ENCODE data around the gene ZNRD2.

ZNRD2 gene

DNA sequence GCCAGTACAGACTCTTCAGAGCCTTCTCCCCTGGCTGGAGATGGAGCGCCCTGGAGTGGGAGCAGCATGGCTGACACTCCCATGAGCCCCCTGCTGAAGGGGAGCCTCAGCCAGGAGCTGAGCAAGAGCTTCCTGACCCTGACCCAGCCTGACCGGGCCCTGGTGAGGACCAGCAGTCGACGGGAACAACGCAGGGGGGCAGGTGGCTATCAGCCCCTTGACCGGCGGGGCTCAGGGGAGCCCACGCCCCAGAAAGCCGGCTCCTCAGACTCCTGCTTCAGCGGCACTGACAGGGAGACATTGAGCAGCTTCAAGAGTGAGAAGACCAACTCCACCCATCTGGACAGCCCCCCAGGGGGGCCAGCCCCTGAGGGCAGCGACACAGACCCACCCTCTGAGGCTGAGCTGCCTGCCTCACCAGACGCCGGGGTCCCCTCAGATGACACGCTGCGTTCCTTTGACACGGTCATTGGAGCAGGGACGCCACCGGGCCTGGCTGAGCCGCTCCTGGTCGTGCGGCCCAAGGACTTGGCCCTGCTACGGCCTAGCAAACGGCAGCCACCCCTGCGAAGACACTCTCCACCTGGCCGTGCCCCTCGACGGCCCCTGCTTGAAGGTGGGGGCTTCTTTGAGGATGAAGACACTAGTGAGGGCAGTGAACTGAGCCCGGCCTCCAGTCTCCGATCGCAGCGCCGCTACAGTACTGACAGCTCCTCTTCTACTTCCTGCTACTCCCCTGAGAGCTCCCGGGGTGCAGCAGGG is 47.9 kb downstream of the ZNRD2 start:
- DNase-seq (ENCODE audit: low spot score), result no peak
- Histone ChIP-seq H3K36me3 (ENCODE audit: low read depth) (peaks cover 48% of the 10 kb centered on the region), H3K27ac (ENCODE audit: poor library complexity, severe bottlenecking) (no peak overlapping the region), H3K4me3 (ENCODE audit: severe bottlenecking) (no peak overlapping the region), H3K27me3 (ENCODE audit: insufficient read depth, poor library complexity, severe bottlenecking) (no peaks in the 10 kb centered on the region), H3K4me1 (ENCODE audit: insufficient read depth, poor library complexity, severe bottlenecking) (no peaks in the 10 kb centered on the region), H3K9me3 (ENCODE audit: severe bottlenecking) (no peaks in the 10 kb centered on the region)
- ATAC-seq (ENCODE audit: low read depth), result no peak
- TF ChIP-seq, protein P1, sequence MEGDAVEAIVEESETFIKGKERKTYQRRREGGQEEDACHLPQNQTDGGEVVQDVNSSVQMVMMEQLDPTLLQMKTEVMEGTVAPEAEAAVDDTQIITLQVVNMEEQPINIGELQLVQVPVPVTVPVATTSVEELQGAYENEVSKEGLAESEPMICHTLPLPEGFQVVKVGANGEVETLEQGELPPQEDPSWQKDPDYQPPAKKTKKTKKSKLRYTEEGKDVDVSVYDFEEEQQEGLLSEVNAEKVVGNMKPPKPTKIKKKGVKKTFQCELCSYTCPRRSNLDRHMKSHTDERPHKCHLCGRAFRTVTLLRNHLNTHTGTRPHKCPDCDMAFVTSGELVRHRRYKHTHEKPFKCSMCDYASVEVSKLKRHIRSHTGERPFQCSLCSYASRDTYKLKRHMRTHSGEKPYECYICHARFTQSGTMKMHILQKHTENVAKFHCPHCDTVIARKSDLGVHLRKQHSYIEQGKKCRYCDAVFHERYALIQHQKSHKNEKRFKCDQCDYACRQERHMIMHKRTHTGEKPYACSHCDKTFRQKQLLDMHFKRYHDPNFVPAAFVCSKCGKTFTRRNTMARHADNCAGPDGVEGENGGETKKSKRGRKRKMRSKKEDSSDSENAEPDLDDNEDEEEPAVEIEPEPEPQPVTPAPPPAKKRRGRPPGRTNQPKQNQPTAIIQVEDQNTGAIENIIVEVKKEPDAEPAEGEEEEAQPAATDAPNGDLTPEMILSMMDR (IDR thresholded peaks at IDR 0.05; ENCODE audit: poor library complexity, severe bottlenecking), result no peak

DNA sequence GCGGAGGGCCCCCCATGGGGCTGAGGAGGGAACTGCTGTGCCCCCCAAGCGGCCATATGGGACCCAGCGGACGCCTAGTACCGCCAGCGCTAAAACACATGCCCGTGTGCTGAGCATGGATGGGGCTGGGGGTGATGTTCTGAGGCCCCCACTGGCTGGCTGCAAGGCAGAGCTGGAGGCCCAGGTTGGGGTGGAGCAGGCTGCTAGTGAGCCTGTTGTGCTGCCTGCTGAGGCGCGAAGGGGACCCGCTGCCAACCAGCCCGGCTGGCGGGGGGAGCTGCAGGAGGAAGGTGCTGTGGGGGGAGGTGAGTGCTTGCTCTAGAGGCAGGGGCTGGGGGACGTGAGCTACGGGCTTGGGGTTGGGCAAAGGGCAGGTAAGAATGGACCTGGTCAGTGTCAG is 48.5 kb downstream of the ZNRD2 start:
- Histone ChIP-seq H3K27ac (ENCODE audit: poor library complexity, severe bottlenecking) (no peak overlapping the region), H3K4me1 (ENCODE audit: insufficient read depth, poor library complexity, severe bottlenecking) (no peaks in the 10 kb centered on the region), H3K9me3 (ENCODE audit: severe bottlenecking) (no peaks in the 10 kb centered on the region), H3K36me3 (ENCODE audit: low read depth) (peaks cover 51% of the 10 kb centered on the region), H3K27me3 (ENCODE audit: insufficient read depth, poor library complexity, severe bottlenecking) (no peaks in the 10 kb centered on the region), H3K4me3 (ENCODE audit: severe bottlenecking) (no peak overlapping the region)
- ATAC-seq (ENCODE audit: low read depth) (no peak), DNase-seq (ENCODE audit: low spot score) (no peak)
- TF ChIP-seq, protein P1 (IDR thresholded peaks at IDR 0.05; ENCODE audit: poor library complexity, severe bottlenecking), result no peak

DNA sequence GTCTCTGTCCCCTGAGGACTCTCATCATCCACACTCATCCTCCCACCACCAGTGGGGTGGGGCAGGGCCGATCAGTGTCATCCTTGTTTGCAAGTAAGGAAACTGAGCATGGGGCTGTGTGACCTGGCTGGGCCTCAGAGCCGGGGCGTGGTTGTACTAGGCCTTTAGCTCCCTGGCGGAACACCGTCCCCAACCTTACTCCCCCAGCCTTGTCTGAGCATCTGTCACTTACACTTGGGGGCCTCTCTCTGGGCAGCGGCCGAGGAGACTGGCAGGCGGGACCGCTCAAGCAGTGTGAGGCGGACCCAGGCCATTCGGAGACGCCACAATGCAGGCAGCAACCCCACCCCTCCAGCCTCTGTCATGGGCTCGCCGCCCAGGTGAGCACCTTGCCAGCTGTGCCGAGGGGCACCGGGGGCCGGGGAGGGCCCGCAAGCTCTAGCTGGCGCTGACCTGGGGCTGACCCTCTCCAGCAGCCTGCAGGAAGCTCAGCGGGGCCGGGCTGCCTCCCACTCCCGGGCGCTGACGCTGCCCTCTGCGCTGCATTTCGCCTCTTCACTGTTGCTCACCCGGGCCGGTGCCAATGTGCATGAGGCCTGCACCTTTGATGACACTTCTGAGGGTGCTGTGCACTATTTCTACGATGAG is 49.1 kb downstream of the ZNRD2 start:
- TF ChIP-seq, protein P1 (IDR thresholded peaks at IDR 0.05; ENCODE audit: poor library complexity, severe bottlenecking), result no peak
- DNase-seq (ENCODE audit: low spot score) (no peak), ATAC-seq (ENCODE audit: low read depth) (no peak)
- H3K4me1 ChIP-seq (ENCODE audit: insufficient read depth, poor library complexity, severe bottlenecking), result no peaks in the 10 kb centered on the region
- H3K9me3 ChIP-seq (ENCODE audit: severe bottlenecking), result no peaks in the 10 kb centered on the region
- H3K27me3 ChIP-seq (ENCODE audit: insufficient read depth, poor library complexity, severe bottlenecking), result no peaks in the 10 kb centered on the region
- no peak overlapping the region for H3K27ac ChIP-seq (ENCODE audit: poor library complexity, severe bottlenecking)
- no peak overlapping the region for H3K4me3 ChIP-seq (ENCODE audit: severe bottlenecking)
- H3K36me3 ChIP-seq (ENCODE audit: low read depth), result peaks cover 54% of the 10 kb centered on the region

DNA sequence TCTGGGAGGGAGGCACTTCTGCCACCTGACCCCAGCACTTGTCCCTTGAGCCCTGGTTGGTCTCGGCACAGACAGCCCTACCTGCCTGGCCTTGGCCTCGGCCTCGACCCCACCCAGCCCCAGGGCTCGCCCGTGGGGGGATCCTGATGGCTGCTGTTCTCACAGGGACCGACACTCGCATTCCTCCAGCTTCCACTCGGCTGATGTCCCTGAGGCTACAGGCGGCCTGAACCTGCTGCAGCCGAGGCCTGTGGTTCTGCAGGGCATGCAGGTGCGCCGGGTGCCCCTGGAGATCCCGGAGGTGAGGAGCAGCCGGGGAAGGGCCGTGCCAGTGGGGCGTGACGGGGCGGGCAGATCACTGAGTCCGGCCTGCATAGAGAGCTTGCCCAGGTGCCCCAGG is 50.4 kb downstream of the ZNRD2 start:
- Histone ChIP-seq H3K36me3 (ENCODE audit: low read depth) (peaks cover 61% of the 10 kb centered on the region), H3K9me3 (ENCODE audit: severe bottlenecking) (no peaks in the 10 kb centered on the region), H3K27me3 (ENCODE audit: insufficient read depth, poor library complexity, severe bottlenecking) (no peaks in the 10 kb centered on the region), H3K4me1 (ENCODE audit: insufficient read depth, poor library complexity, severe bottlenecking) (no peaks in the 10 kb centered on the region), H3K4me3 (ENCODE audit: severe bottlenecking) (no peak overlapping the region), H3K27ac (ENCODE audit: poor library complexity, severe bottlenecking) (no peak overlapping the region)
- TF ChIP-seq, protein P1 (IDR thresholded peaks at IDR 0.05; ENCODE audit: poor library complexity, severe bottlenecking), result no peak
- DNase-seq (ENCODE audit: low spot score) (no peak), ATAC-seq (ENCODE audit: low read depth) (no peak)

DNA sequence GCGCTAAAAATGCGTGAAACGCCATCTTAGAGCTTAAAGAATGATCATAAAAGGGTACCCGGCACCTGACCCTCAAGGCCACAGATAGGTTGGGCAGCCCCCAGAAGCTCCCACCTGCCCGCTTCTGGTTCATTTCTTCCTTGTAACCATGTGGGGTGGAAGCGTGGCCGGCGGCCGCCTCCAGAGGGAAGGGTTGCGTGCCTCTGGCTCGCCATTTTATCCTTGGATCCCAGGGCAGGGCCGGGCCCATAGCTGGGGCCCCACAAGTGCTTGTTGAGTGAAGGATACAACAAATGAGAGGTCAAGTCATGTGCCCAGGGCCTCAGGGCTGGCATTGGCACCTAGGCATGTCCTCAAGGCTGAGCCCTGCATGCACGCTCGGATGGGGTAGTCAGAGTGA is 51.2 kb downstream of the ZNRD2 start:
- TF ChIP-seq, protein P1 (IDR thresholded peaks at IDR 0.05; ENCODE audit: poor library complexity, severe bottlenecking), result no peak
- no peak overlapping the region for H3K27ac ChIP-seq (ENCODE audit: poor library complexity, severe bottlenecking)
- no peaks in the 10 kb centered on the region for H3K9me3 ChIP-seq (ENCODE audit: severe bottlenecking)
- H3K36me3 ChIP-seq (ENCODE audit: low read depth), result peaks cover 68% of the 10 kb centered on the region
- no peaks in the 10 kb centered on the region for H3K27me3 ChIP-seq (ENCODE audit: insufficient read depth, poor library complexity, severe bottlenecking)
- no peaks in the 10 kb centered on the region for H3K4me1 ChIP-seq (ENCODE audit: insufficient read depth, poor library complexity, severe bottlenecking)
- ATAC-seq (ENCODE audit: low read depth) (no peak), DNase-seq (ENCODE audit: low spot score) (no peak)
- H3K4me3 ChIP-seq (ENCODE audit: severe bottlenecking), result no peak overlapping the region
